NCI-H69 (cell line): ENCODE measurements around the gene BACE1.
"Not testable (repeated sequence)": the region's sequence is repeated elsewhere in the genome, so short reads cannot be mapped to it uniquely, and the experiment has no call there.

Experiments used
- DNase-seq: peaks from one replicate; lab custom pipeline; 2025; lab: John Stamatoyannopoulos, UW

BACE1 gene

DNA sequence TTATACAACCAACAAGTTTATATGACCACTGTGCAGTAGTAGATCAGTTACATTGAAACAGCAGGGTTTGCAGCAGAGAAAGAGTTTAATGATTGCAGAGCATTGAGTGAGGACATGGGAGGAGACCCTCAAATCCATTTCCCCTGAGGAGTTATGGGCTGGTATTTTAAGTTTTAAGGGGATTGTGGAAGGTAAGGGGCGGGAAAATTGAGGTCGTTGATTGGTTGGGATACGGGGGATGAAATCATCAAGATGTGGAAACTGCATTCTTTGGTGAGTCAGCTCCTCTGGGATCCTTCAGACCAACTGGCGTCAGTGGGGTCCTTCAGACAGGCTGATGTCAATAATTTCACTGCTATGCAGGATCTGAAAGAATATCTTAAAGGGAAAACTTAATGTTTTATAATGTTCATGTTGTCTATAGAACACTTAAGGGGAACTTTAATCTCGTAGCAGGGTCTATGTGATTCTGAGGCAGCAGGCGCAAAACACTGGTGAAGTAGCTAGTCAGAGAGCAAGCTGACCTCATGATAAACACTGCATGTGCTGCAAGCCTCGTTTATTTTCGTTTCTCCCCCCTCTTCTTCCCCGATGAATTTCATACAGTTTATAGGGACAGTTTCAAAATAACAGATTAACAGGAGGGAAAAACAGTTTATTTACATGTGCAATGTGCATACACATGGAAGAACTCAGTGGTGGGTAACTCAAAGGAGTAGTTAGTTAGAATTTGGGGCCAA, 42.3 kb downstream of the BACE1 start:
- DNase-seq = no peak

DNA sequence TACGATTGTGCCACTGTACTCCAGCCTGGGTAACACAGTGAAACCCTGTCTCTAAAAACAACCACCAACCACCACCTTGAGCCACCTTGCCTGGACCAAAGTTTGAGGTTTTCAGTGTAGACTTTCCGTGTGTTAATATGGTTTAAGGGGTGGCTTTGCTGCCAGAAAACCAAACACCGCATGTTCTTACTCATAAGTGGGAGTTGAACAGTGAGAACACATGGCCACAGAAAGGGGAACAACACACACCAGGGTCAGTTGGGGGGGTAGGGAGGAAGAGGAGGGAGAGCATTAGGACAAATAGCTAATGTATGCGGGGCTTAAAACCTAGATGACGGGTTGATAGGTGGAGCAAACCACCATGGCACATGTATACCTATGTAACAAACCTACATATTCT, 43.9 kb downstream of the BACE1 start:
- not testable (repeated sequence) for DNase-seq

DNA sequence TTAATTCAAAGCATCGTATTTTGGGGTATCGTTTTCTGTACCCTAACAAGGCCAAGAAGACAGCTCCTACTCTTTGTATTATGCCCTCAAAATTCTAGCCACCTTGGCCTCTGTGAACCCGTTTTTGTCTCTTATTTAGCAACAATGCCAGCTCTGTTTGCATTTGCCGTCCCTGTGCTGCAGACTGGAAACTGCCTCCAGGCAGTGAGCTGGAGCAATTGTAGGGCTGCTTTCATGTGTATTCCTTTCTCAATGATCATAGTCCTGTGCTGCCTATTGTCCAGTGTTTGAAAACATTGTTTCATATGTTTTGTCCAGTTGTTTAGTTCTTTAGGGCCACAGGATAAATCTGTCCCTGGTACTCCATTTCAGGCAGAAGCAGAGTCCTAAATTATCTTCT, 44.8 kb downstream of the BACE1 start:
- DNase-seq = peak; percentile 62

DNA sequence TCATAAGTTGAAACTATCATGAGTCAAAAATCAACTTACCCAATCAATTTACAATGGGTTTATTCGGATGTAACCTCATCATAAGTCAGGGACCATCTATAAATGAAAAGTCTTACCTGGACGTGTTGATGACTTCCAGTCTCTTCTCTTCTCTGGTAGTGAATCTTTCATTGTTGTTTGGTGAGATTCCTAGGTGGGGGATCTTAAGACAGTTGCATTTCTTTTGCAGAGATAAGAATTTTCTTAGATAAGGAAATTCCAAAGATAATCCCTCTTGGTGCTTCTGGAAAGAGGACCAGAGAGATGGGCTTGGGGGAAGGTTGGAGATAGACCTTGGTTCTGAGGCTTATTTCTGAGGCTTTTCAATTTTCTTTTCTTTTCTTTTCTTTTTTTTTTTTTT, 46.2 kb downstream of the BACE1 start:
- no peak for DNase-seq

DNA sequence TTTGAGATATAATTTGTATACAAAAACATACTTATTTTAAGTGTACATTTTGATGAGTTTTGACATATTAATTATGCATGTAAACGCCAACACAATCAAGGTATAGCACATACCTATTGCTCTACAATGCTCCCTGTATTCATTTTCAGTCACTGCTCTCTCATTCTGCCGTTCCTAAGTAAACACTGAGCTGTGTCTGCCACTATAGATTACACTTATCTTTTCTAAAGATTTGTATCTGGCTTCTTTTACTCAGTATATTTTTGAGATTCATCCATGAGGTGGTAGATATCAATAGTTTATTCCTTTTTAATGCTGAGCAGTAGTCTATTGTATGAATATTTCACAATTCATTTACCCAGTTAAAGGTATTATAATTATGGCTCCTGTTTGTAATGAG, 50.3 kb downstream of the BACE1 start:
- DNase-seq = no peak

DNA sequence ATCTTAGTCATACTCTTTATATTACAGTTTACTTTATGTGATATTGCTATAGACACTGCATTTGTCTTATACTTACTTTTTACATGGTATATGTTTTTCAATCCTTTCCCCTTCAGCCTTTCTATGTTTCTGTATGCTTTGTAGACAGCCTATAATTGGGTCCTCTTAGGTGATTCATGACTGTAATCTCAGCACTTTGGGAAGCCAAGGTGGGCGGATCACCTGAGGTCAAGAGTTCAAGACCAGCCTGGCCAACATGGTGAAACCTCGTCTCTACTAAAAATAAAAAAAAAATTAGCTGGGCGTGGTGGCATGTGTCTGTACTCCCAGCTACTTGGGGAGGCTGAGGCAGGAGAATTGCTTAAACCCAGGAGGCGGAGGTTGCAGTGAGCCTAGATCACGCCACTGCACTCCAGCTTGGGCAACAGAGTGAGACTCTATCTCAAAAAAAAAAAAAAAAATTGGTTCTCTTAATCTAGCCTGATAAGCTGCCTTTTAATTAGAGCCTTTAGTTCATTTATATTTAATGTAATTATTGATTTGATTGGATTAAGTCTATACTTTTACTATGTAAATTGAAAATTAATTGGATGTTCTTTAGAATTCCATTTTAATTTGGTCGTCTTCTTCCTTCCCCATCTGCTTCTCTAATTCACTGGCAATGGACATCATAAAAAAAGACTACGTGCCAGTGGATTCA, 51.3 kb downstream of the BACE1 start:
- DNase-seq = not testable (repeated sequence)

DNA sequence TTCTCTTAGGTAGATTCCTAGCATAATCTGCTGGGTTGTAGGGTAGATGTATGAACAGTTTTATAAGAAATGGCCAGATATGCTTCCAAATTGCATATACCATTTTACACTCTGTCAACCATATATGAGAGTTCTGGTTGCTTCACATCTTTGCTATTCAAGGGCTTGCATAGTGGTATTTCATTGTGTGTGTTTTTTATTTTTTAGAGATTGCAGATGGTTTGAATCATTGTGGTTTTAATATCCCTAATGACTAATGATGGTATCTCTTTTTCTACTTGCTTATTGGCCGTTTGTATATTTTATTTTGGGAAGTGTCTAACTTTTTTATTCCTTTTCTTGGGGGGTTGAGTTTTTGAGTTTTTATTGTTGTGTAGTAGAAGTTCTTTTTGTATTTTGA, 56.6 kb downstream of the BACE1 start:
- DNase-seq = no peak

DNA sequence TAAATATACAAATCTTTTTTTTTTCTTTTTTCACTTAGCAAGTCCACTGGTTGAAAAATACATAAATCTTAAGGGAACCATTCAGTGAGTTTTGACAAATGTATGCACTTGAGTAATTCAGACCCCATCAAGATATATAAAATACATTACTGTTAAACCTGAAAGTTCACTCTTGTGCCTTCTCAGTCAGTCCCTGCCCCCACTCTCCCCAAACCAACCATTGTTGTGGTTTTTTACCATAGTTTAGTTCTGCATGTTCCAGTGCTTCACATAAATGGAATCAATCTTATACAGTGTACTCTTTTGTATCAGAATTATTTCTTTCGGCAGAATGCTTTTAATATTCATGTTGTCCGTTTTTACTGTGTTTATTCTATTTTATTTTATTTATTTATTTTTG, 57.5 kb downstream of the BACE1 start:
- no peak for DNase-seq

DNA sequence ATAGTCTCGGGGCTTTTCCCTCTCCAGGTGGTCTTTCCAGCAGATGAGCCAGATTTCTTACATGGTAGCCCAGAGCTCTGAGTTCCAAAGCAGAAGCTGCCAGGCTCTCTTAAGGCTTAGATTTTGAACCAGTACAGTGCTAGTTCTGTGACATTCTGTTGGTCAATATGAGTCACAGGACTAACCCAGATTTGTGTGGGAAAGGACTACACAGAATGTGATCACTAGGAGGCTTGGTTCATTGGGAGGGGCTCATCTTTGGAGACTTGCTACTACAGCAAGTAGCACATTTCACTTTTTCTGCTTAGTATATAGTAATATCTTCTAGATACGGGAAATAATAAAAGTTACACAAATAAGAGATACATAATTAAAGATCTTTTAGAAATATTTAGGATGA, 59.5 kb downstream of the BACE1 start:
- no peak for DNase-seq

DNA sequence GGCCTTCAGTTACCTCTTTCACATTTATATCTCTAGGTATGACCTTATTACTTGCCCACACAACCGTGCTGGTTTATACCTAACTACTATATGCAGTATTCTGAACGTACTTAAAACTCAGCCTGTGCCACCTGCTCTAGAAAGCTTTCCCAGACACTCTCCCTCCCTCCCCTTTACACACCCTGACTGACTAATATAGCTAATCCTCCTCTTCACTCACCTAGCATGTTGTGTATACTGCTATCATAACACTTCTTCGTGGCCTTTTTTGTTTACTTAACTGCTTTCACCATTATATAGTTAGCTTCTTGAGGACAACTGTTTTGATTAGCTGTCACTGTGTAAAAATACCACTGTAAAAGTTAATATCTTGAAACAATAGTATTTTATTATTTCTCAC, 60.1 kb downstream of the BACE1 start:
- no peak for DNase-seq

DNA sequence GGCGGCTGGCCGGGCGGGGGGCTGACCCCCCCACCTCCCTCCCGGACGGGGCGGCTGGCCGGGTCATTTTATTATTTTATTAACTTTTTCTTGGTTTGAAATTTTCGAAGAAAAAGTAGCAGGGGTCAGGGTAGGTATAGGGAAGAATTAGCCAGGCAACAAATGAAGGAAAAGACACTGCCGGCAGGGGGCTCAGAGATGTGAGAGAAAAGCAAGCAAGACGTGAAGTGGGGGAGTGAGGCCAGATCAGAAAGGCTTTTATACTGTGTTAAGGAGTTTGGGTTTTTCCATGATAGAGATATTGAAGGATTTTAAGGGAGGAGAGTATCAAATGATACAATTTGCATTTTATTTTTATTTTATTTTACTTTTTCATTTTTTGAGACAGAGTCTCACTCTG, 64.5 kb downstream of the BACE1 start:
- DNase-seq = no peak

DNA sequence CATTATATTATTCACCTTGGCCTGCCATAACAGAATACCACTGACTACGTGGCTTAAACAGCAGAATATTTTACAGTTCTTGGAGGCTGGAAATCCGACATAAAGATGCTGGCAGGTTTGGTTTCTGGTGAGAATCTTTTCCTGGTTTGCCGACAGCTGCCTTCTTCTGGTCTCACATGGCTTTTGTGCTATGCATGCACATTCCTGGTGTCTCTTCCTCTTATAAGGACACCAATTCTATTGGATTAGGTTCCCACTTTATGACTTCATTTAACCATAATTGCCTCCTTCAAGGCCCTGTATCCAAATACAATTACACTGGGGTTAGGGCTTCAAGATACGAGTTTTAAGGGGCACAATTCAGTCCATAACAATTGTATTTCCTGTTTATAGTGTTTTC, 66.5 kb downstream of the BACE1 start:
- DNase-seq = no peak

DNA sequence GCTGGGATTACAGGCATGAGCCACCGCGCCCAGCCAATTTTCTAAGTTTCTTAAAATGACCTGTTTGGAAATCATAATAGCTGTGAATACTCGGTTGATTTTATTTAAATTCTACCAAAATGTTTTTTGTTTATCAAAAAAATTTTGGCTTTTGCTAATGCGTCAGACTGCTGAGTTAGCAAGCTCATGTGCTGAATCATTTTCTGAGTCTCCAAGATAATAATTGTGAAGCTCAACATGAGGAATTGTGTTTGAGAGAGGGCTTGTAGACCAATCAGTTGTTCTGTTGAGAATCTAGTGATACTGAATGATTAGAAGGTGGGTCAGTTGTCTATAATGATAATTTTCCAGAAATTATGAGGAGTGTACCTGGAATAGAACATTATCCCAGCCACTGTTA, 67.7 kb downstream of the BACE1 start:
- DNase-seq = no peak

DNA sequence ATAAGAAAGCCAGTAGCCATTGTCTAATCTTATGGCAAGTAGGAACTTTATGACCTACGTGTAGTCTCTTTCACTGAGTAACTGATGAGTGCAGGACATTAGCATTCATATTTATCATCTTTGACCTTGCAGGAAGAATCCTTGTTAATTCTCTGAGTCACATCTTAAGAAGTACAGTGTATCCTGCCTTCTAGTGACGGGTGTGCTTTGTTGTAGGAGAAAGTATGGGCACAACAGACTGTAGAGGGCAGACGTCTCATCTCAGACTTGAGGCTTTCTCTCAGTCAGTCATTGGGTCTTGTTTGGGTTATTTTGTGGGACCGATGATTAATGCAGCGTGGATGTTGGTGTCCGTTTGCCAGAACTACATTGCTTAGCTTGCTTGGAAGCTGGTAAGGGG, 76.8 kb downstream of the BACE1 start:
- no peak for DNase-seq

DNA sequence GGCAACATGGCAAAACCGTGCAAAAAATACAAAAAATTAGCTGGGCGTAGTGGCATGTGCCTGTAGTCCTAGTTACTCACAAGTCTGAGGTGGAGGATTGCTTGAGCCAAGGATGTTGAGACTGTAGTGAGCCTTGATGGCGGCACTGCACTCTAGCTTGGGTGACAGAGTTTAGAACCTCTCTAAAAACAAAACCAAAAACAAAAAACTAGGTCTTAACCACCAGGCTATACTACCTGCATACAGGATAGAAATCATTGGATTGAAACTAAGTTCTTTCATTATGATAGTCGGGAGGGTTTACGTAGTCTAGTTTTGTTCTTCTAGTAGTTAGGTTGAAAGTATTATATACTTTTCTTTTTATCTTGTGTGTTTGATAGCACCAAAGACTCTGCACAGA, 77.8 kb downstream of the BACE1 start:
- DNase-seq = no peak
